Putamen (tissue), 1 donor: ENCODE data around the gene CIC.
"Not testable (repeated sequence)": the region's sequence is repeated elsewhere in the genome, so short reads cannot be mapped to it uniquely, and the experiment has no call there.

Experiments used
- DNase-seq: peaks from one replicate; pipeline ENCODE4 v3.0.0-alpha.2; 2016; ENCODE audit warnings: low spot score

Gene CIC

GRCh38 chr19:42333975-42334696 is 65.1 kb downstream of the CIC start:
- no peak for DNase-seq

- DNase-seq, result no peak
These were observed 65.8 kb downstream of the CIC start for GRCh38 chr19:42334697-42335373.

- DNase-seq, result no peak
These were observed 66.4 kb downstream of the CIC start for GRCh38 chr19:42335374-42335936.

GRCh38 chr19:42335971-42336370 is 66.9 kb downstream of the CIC start:
- DNase-seq, result no peak

GRCh38 chr19:42339126-42339860 is 70.2 kb downstream of the CIC start:
- DNase-seq, result not testable (repeated sequence)

GRCh38 chr19:42339922-42340321 is 70.9 kb downstream of the CIC start:
- DNase-seq, result not testable (repeated sequence)

GRCh38 chr19:42343344-42344110 is 74.5 kb downstream of the CIC start:
- no peak for DNase-seq

GRCh38 chr19:42344336-42344893 is 75.4 kb downstream of the CIC start:
- no peak for DNase-seq
